Panc1 (cell line): Measurements from ENCODE around the gene GOLGA3.

Experiments
- CTCF ChIP-seq: fragments of 450-650 bp; IDR thresholded peaks from 2 replicates; pipeline ENCODE4 v1.5.1; 2017; ENCODE audit warnings: mild to moderate bottlenecking
- POLR2AphosphoS5 ChIP-seq: IDR thresholded peaks from 2 replicates; pipeline ENCODE4 v1.6.1; 2012; ENCODE audit warnings: mild to moderate bottlenecking, low read depth, low read length, moderate library complexity
- REST ChIP-seq, 2 experiments: IDR thresholded peaks; 2 replicates each; pipeline ENCODE4 v1.6.1; 2011 to 2012; ENCODE audit warnings: low read depth in 2 of 2, control low read depth in 1 of 2, low read length in 1 of 2, mild to moderate bottlenecking in 1 of 2, moderate library complexity in 1 of 2; ENCODE audit not compliant: insufficient read depth in 1 of 2

GRCh38 chr12:132812631-132813305, 15.9 kb downstream of the GOLGA3 start:
- no peak for TF ChIP-seq CTCF
- TF ChIP-seq REST (IDR thresholded peaks at IDR 0.05; ENCODE audit: insufficient read depth in 1 of 2, low read depth in 2 of 2, low read length in 1 of 2) = no peak
- TF ChIP-seq POLR2AphosphoS5 = no peak
